Sigmoid colon (tissue), 7 donors: ENCODE measurements around the gene ADSS1. TPM values are rescaled to one million over a fixed set of nuclear protein-coding genes. Genes with fewer than 3 reads are reported as not detected.

Experiments
- DNase-seq: peaks from one replicate; pipeline ENCODE4 v3.0.0-alpha.2; 2019
- H3K27ac ChIP-seq, 4 donors: fragments of 200-600 bp; sonication (generic); one replicate each; pipeline ENCODE4 v1.5.1; 2016 to 2019; ENCODE audit warnings: mild to moderate bottlenecking in 1 of 4
- H3K27me3 ChIP-seq, 3 donors: fragments of 200-600 bp; sonication (generic); one replicate each; pipeline ENCODE4 v1.5.1; 2019; ENCODE audit warnings: mild to moderate bottlenecking in 1 of 3
- H3K36me3 ChIP-seq, 4 donors: fragments of 200-600 bp; sonication (generic); one replicate each; pipeline ENCODE4 v1.5.1; 2016 to 2019
- H3K4me1 ChIP-seq, 4 donors: fragments of 200-600 bp; sonication (generic); one replicate each; pipeline ENCODE4 v1.5.1; 2017 to 2019
- H3K4me3 ChIP-seq, 4 donors: fragments of 200-600 bp; sonication (generic); one replicate each; pipeline ENCODE4 v1.5.1; 2017 to 2019; ENCODE audit warnings: mild to moderate bottlenecking in 2 of 4, moderate library complexity in 1 of 4
- H3K9me3 ChIP-seq, 4 donors: fragments of 200-600 bp in 3 of 4; sonication (generic) in 3 of 4; one replicate each; pipeline versions ENCODE4 v1.5.1 to v1.6.1; 2013 to 2019
- CTCF ChIP-seq, 4 experiments: fragments of 450-650 bp in 3 of 4; fragments of 200-600 bp in 1 of 4; IDR thresholded peaks; one replicate each; pipeline ENCODE4 v1.5.1; 2016 to 2019; ENCODE audit warnings: antibody characterized with exemption in 4 of 4, mild to moderate bottlenecking in 3 of 4, moderate library complexity in 2 of 4
- EP300 ChIP-seq, 4 donors: sonication (generic); formaldehyde crosslinking; IDR thresholded peaks; one replicate each; pipeline ENCODE4 v1.6.1; 2017; ENCODE audit warnings: antibody characterized with exemption in 4 of 4
- POLR2A ChIP-seq, 2 donors: fragments of 450-650 bp; IDR thresholded peaks; one replicate each; pipeline ENCODE4 v1.6.1; 2016; ENCODE audit warnings: antibody characterized with exemption in 2 of 2, mild to moderate bottlenecking in 2 of 2, moderate library complexity in 2 of 2
- POLR2AphosphoS5 ChIP-seq, 4 donors: sonication (generic); formaldehyde crosslinking; IDR thresholded peaks; one replicate each; pipeline ENCODE4 v1.6.1; 2017; ENCODE audit warnings: antibody characterized with exemption in 4 of 4
- WGBS, 2 donors: extraction: QIAGEN DNeasy Blood & Tissue Kit; methylation state at CpG; one replicate each; pipeline ENCODE4 v1.1.7; 2013; 5-methylcytosine and 5-hydroxymethylcytosine counted together
- intact Hi-C: fragments of 100-400 bp; cut with DNase I; formaldehyde crosslinking; loops from one replicate; pipeline ENCODE4 v1.15.1; 2023
- polyA plus RNA-seq, 3 donors: library from polyadenylated mRNA; stranded (reverse); fragments of 200-250 nt; gene quantifications; one replicate each; pipeline ENCODE4 v1.2.3, GENCODE V29; 2013
- total RNA-seq, 4 donors: library from RNA; depleted of rRNA; stranded (reverse); fragments of >200 nt; gene quantifications; one replicate each; pipeline ENCODE4 v1.1.0, GENCODE V29; 2016
- donor health status: healthy with polysubstance abuse.
- donor health status: Bipolar disorder and iron deficiency.
- donor health status: healthy.

Gene ADSS1
- total and polyA plus RNA-seq, 7 donors = 2.0 to 10.2 (median 5.3) TPM

GRCh38 chr14:104756477-104757237 is 32.6 kb downstream of the ADSS1 start:
- no peak overlapping the region for H3K27ac ChIP-seq
- intact Hi-C loops = no loop called here
- WGBS, 2 donors = 80 to 89% methylated on average over 27 of the region's 27 CpGs
- TF ChIP-seq POLR2AphosphoS5 (IDR thresholded peaks at IDR 0.05) = no peak
- TF ChIP-seq EP300 (IDR thresholded peaks at IDR 0.05) = no peak
- TF ChIP-seq CTCF (IDR thresholded peaks at IDR 0.05) = no peak
- TF ChIP-seq POLR2A (IDR thresholded peaks at IDR 0.05) = no peak
- H3K9me3 ChIP-seq = no peaks in the 10 kb centered on the region
- no peak overlapping the region for H3K4me3 ChIP-seq
- peaks cover 14 to 60% (median 29%) of the 10 kb centered on the region in 4 donors for H3K36me3 ChIP-seq
- no peak for DNase-seq
- H3K27me3 ChIP-seq = no peaks in the 10 kb centered on the region
- H3K4me1 ChIP-seq = peaks cover 2 to 29% (median 25%) of the 10 kb centered on the region in 4 donors

- peaks cover 14 to 66% (median 29%) of the 10 kb centered on the region in 4 donors for H3K36me3 ChIP-seq
- no peaks in the 10 kb centered on the region for H3K9me3 ChIP-seq
- H3K27ac ChIP-seq = no peak overlapping the region
- intact Hi-C loops = no loop called here
- peaks cover 2 to 23% (median 20%) of the 10 kb centered on the region in 4 donors for H3K4me1 ChIP-seq
- no peak for DNase-seq
- no peak overlapping the region for H3K4me3 ChIP-seq
- WGBS, 2 donors = 86 to 92% methylated on average over 10 of the region's 10 CpGs
- H3K27me3 ChIP-seq = no peaks in the 10 kb centered on the region
- no peak for TF ChIP-seq POLR2AphosphoS5 (IDR thresholded peaks at IDR 0.05)
- TF ChIP-seq POLR2A (IDR thresholded peaks at IDR 0.05) = no peak
- TF ChIP-seq EP300 (IDR thresholded peaks at IDR 0.05) = no peak
- no peak for TF ChIP-seq CTCF (IDR thresholded peaks at IDR 0.05)
These were observed 33.2 kb downstream of the ADSS1 start for GRCh38 chr14:104757238-104757585.

- no peak overlapping the region for H3K4me3 ChIP-seq
- H3K27me3 ChIP-seq = no peaks in the 10 kb centered on the region
- DNase-seq = no peak
- no peaks in the 10 kb centered on the region for H3K9me3 ChIP-seq
- peaks cover 14 to 68% (median 29%) of the 10 kb centered on the region in 4 donors for H3K36me3 ChIP-seq
- intact Hi-C loops = no loop called here
- 94 to 95% methylated on average over 19 of the region's 19 CpGs for WGBS, 2 donors
- no peak overlapping the region for H3K27ac ChIP-seq
- peaks cover 2 to 22% (median 19%) of the 10 kb centered on the region in 4 donors for H3K4me1 ChIP-seq
- TF ChIP-seq POLR2AphosphoS5 (IDR thresholded peaks at IDR 0.05) (no peak), POLR2A (IDR thresholded peaks at IDR 0.05) (no peak), CTCF (IDR thresholded peaks at IDR 0.05) (no peak), EP300 (IDR thresholded peaks at IDR 0.05) (no peak)
These were observed 33.8 kb downstream of the ADSS1 start for GRCh38 chr14:104757681-104758392.

- 88 to 90% methylated on average over 30 of the region's 30 CpGs for WGBS, 2 donors
- DNase-seq = no peak
- Histone ChIP-seq H3K4me1 (peaks cover 1 to 13% (median 12%) of the 10 kb centered on the region in 4 donors), H3K27ac (no peak overlapping the region), H3K4me3 (no peak overlapping the region), H3K9me3 (no peaks in the 10 kb centered on the region), H3K27me3 (no peaks in the 10 kb centered on the region), H3K36me3 (peaks cover 14 to 68% (median 29%) of the 10 kb centered on the region in 4 donors)
- intact Hi-C loops = no loop called here
- TF ChIP-seq EP300 (IDR thresholded peaks at IDR 0.05) (no peak), CTCF (IDR thresholded peaks at IDR 0.05) (no peak), POLR2AphosphoS5 (IDR thresholded peaks at IDR 0.05) (no peak), POLR2A (IDR thresholded peaks at IDR 0.05) (no peak)
These were observed 35.2 kb downstream of the ADSS1 start for GRCh38 chr14:104758981-104759969.
